ENCODE results near the gene LAIR1.

Gene LAIR1

GRCh38 chr19:54341295-54341694, 23.4 kb downstream of the LAIR1 start:
- in situ Hi-C loops (cut with MboI; ENCODE audit: low sequenced_read_pairs, unreplicated experiment) = no loop called here
- no peak for DNase-seq (ENCODE audit: low spot score)
- TF ChIP-seq CTCF (IDR thresholded peaks at IDR 0.05; ENCODE audit: borderline replicate concordance, control extremely low read depth, extremely low read depth, insufficient read depth, missing control alignments) = no peak

- no peak for TF ChIP-seq CTCF (IDR thresholded peaks at IDR 0.05; ENCODE audit: borderline replicate concordance, control extremely low read depth, extremely low read depth, insufficient read depth, missing control alignments)
- DNase-seq (ENCODE audit: low spot score) = no peak
- in situ Hi-C loops (cut with MboI; ENCODE audit: low sequenced_read_pairs, unreplicated experiment) = no loop called here
These were observed 24.9 kb downstream of the LAIR1 start for GRCh38 chr19:54339646-54340358.

GRCh38 chr19:54338521-54338920, 26.2 kb downstream of the LAIR1 start:
- in situ Hi-C loops (cut with MboI; ENCODE audit: low sequenced_read_pairs, unreplicated experiment) = no loop called here
- TF ChIP-seq CTCF (IDR thresholded peaks at IDR 0.05; ENCODE audit: borderline replicate concordance, control extremely low read depth, extremely low read depth, insufficient read depth, missing control alignments) = no peak
- no peak for DNase-seq (ENCODE audit: low spot score)

GRCh38 chr19:54337858-54338230, 26.9 kb downstream of the LAIR1 start:
- no peak for TF ChIP-seq CTCF (IDR thresholded peaks at IDR 0.05; ENCODE audit: borderline replicate concordance, control extremely low read depth, extremely low read depth, insufficient read depth, missing control alignments)
- no peak for DNase-seq (ENCODE audit: low spot score)
- in situ Hi-C loops (cut with MboI; ENCODE audit: low sequenced_read_pairs, unreplicated experiment) = no loop called here

GRCh38 chr19:54336893-54337857, 27.6 kb downstream of the LAIR1 start:
- no peak for TF ChIP-seq CTCF (IDR thresholded peaks at IDR 0.05; ENCODE audit: borderline replicate concordance, control extremely low read depth, extremely low read depth, insufficient read depth, missing control alignments)
- no peak for DNase-seq (ENCODE audit: low spot score)
- in situ Hi-C loops (cut with MboI; ENCODE audit: low sequenced_read_pairs, unreplicated experiment) = no loop called here

GRCh38 chr19:54335979-54336892, 28.5 kb downstream of the LAIR1 start:
- DNase-seq (ENCODE audit: low spot score) = no peak
- in situ Hi-C loops (cut with MboI; ENCODE audit: low sequenced_read_pairs, unreplicated experiment) = no loop called here
- no peak for TF ChIP-seq CTCF (IDR thresholded peaks at IDR 0.05; ENCODE audit: borderline replicate concordance, control extremely low read depth, extremely low read depth, insufficient read depth, missing control alignments)
